Activated CD8-positive, alpha-beta memory T cell treated with anti-CD3 and anti-CD28 coated beads for 24 hours (primary cell): ENCODE data around the gene GLCCI1.

Experiments used
- DNase-seq: peaks from one replicate; pipeline ENCODE4 v3.0.0-alpha.2; 2020

Gene GLCCI1

DNA sequence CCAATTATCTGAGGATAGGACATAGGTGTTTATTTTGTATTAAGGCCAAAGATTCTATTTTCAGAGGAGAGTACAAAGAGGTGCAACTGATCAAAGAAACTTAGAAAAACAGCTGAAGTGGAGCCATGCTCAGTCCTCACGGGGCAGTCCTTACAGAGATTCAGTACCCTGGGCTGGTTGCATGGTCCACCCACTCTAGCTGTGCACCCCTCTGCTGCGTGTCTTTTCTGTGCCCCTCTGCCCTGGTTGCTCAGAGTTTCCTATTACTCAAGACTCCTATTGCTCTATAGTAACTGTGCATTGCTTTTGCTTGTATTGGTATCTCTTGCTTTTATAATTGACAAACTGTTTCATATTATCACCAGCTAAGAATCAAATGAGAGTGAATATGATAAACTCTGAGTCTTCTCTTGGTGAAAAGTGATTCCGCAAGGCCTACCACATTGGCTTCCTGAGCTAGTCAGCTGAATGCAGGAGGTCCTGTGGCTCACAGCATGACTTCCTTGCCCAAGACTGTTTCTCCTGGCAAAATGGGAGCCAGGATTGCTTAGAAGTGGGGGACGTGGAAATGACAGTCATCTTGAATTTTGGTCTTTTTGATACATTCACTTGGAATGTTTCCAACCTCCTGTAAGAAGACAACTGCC is 137.0 kb downstream of the GLCCI1 start:
- no peak for DNase-seq

DNA sequence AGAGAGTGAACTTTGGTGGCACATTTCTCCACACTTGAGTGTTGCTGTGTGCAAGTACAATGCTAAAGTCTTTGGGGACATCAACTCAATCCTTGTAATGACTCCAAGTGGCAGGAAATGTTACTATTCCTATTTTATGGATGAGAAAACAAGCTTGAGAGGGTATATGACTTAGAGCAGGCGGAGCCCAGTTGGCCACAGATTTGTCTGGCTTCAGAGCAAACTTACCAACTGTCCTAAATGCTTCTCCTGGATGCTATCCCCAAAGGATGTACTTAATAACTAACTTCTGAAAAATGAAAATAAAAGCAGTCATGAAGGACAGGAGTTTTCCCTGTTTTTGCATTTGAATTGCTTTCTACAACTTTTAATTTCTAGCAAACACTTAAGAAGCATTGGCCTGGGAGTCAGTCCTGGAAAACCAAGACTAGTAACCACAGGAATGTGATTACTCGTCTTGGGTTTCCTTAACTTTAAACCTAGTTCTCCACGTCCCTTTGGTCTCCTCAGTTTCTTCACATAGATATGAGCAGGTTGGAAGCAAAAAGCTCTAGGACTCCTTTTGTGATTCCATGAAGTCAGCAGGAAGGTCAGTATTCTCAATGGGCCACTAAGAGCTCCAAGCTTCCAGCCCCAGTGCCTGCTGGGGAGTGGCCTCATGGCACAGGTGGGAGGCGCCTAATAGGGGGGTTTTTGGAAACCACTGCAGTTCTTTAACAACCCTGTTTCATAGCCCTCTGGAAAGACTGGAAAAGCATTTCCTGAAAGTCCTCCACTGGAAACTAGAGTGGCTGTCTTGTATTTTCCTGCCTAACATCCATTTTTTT is 140.8 kb downstream of the GLCCI1 start:
- DNase-seq: no peak

DNA sequence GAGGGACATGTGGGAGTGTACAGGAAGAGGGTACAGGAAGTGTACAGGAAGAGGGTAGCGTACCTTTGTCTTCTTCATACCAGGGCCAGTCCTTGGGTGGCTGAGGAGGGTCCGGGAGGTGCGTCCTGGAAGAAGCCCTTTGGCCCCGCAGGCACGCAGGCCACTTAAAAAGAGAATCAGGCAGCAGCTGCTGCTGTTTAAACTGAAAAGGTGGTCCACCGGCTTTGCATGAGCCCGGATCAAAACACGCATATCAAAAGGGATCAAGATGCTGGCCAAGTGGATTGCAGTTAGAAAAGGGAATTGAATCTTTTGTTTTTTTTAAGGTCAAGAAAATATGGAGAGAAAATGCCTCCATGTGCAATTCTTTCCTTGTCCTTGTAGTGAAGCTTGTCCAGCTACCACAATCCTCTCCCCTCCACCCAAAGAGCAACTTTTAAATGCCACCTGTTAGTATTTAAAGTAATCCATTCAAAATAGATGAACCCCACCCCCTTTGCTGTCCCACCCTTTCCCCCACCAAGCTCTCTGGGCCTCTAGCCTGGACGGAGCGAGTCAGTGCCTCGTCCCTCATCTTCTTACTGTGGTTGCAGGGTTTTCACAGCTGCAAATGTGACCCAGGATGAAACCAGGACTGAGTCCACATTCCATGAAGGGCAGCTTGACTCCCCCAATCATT is 142.8 kb downstream of the GLCCI1 start:
- DNase-seq: no peak

DNA sequence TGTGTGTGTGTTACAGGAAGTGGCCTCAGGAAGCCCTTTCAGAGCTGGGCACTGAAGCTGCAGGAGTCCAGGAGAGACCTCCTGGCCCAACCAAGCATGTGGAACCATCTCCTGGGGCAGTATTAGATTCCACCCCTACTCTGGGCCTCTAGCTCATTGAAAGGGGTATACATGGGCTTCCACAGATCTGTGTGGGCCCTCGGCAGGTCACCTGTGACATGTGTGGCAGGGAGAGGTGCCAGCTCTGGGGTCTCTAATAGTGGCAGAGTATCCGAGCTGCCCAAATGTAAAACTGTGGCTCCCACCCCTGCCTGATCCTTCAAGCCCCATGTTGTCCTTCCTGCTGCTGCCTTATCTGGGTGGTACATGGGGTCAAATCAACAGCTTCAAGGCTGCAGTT is 144.1 kb downstream of the GLCCI1 start:
- DNase-seq: no peak

DNA sequence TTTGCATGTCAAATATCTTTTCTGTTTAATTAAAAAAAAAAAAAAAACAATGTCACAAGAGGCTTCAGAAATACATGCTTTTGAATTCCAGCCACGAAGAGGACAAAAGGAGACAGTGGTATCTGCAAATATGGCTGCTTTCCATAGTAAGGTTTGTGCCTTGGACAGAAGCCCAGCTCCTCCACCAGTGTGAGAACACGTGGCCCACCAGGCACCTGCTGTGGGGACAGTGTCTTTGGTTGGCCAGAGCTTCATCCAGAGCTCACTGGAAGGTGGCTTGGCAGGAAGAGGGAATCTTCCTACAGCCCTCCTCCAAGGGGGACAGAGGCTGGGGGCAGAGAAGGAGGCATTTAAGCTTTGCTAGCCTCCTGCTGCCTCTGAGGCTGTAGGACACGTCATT is 144.6 kb downstream of the GLCCI1 start:
- DNase-seq: no peak

DNA sequence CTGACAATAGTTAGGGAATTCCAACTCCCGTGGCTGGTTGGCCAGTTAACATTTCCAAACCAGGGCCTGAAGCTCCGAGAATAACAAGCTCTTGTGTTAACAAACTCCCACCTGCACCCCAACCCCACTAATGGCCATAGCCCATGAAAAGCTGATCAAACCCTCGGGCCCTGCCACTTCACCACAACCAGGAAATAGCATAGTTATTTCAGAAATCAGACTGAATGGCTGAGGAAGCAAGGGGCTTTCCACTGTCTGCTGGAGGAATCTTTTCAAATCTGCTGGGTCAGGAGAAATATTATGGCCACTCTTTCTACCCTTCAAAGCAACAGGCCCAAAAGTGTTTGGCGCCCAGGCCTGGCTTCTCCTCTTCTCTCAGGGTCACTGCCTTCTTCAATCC is 145.6 kb downstream of the GLCCI1 start:
- DNase-seq: no peak

DNA sequence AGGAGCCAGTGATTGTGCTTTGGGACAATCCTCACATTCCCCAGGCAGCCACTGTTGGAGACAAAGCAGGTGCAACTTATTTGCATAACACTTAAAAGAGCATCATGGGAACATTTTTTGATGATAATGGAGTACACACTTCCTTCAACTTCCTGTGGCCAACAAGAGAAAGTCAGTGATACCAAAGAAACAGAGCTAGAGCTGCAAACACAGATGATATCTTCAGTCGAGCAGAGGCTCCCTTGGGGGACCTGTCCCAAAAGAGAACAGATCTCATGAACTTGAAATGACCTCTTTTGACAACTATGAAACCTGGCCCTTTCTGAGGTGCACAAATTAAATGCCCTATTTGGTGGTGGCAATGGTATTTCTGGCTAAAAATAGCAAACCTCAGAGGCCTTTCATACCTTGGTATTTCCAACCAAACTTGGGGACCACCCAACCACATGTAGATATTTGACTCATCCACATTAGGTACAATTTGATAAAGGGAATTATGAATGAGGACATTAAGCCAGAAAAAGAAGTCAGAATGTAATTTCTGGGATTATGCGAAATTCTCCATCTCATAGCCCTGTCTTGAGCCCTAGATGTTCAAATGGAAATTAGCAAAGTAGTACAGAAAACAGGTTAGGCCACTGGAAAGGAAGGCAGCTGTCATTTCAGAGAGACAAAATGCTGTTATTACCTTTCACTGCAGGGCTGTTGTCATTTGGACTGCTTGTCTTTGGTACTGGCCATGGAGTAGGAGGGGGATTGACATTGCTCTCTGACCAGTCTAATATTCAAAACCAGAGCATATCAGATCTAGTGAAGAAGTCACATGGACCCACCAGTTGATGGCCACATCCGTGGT is 147.2 kb downstream of the GLCCI1 start:
- no peak for DNase-seq

DNA sequence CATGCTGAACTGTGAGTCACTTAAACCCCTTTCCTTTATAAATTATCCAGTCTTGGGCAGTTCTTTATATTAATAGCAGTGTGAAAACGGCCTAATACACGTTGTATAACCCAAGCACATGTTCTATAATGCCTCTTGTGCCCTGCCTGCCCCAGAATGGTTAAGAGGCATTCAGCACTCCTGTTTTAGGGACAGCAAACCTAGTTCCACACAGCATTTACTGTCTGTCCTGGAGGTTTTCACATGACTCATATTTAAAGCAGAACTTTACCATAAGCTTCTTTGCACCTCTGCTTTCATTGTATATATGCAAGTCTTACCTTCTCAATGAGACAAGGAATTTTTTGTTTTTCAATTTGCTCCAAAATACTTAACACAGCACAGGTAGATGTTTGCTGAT is 148.6 kb downstream of the GLCCI1 start:
- DNase-seq: no peak

DNA sequence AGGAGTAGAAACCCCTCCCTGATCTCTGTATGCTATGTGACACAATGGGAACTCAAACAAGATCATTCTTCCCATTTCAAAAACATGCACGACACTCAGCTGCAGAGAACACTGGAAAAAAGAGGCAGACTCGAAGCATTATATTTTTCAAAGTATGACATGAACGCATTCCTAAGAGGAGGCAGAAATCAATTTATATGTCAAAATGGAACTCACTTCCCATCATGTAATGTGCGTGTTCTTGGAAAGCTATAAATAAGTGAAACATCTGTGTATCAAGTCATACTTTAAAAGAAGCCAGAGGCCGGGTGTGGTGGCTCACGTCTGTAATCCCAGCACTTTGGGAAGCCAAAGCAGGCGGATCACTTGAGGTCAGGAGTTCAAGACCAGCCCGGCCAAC is 150.7 kb downstream of the GLCCI1 start:
- no peak for DNase-seq

DNA sequence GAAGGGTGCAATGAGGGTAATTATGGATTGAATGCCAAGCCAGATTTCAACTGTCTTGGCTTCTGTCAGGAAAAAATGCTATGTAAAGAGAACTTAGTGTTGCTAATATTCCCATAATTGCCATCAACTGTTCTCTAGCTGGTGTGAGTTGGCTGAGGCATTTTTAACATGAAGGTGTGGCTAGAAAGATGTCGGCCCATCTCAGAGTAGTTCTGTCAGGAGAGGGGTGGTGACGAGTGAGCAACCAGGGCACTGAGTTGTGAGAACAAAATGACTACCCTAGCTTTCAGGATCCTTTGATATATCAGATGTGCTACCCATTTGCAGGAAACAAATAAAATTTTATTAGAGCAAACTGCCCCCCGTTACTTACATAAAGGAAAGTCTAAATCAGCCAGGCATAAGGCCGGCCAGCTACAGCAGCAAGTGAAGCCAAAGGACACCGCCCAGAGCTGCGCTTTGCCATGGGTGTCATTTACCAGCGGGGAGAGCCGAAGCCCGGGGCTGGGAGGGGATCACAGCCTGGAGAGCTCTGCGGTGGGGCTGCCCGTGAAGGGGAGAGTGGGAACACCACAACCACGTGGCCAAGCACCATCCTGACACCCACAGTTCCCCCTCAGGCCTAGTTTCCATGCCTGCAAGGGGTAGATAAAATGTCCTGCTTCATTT is 151.9 kb downstream of the GLCCI1 start:
- DNase-seq: no peak

DNA sequence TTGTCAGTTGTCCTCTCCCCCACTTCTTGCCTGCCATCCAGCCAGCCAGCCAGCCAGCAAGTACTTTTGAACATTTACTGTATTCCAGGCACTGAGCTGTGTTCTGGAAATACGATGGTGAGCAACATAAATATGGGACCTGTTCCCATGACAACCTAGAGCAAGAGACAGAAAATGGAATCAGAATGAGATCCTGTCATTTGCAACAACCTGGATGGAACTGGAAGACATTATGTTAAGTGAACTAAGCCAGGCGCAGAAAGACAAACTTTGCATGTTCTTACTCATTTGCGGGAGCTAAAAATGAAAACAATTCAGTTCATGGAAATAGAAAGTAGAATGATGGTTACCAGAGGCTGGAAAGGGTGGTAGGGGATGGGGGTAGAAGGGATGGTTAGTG is 152.6 kb downstream of the GLCCI1 start:
- DNase-seq: no peak

DNA sequence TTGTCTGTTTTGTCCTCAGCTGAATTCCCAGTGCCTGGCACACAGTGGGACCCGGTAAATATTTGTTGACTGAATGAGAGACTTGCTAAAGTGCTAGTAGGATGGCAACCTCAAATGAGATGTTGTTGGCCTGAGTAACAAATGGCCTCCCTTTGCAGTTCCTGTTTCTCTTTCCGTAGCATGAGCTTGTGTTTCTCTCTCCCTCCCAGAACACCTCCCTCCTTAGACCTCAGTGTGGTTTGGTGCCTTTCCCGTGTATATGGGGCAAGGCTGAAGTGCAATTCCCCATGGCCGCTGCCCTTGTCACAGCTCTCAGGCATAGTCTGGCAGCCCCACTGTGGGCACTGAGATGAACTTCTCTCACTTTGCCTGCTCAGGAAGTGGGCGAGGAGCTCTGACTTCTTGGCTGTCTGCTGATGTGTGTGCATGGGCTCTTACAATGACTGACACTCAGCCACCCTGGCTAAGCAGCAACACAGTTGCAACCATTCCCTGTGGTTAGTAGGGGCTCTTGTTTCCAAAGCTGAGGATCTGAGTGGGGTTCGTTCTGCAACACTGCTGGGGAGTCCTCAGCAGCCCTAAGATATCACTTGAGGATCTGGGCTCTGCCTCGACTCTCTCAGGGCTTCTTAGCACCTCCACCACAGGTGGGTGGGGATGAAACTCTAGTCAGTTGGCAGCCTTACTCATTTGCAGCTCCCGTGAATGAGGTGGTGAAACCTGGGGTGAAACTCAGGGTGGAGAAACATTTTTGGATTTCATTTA is 157.3 kb downstream of the GLCCI1 start:
- peak; percentile 88 for DNase-seq

DNA sequence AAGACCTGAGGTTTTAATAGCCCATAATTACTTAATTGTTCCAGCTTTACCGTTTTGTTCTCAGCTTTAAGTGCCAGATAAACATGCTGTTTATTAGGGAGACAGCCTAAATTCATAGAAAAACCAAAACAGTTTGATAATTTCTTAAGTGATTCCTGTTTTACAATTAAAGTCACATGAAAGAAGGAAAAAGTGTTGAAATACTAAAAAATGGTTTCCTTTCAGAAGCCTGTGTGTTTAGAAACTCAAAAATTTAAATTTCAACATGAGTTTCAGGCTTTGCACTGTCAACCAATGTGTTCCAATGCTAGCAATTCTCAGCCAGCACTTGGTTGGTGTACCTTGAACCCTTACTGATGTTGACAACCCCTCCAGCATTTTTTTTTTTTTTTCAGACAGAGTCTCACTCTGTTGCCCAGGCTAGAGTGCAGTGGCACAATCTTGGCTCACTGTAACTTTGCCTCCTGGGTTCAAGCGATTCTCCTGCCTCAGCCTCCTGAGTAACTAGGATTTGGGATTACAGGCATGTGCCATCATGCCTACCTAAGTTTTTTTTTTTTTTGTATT is 158.1 kb downstream of the GLCCI1 start:
- DNase-seq: no peak

DNA sequence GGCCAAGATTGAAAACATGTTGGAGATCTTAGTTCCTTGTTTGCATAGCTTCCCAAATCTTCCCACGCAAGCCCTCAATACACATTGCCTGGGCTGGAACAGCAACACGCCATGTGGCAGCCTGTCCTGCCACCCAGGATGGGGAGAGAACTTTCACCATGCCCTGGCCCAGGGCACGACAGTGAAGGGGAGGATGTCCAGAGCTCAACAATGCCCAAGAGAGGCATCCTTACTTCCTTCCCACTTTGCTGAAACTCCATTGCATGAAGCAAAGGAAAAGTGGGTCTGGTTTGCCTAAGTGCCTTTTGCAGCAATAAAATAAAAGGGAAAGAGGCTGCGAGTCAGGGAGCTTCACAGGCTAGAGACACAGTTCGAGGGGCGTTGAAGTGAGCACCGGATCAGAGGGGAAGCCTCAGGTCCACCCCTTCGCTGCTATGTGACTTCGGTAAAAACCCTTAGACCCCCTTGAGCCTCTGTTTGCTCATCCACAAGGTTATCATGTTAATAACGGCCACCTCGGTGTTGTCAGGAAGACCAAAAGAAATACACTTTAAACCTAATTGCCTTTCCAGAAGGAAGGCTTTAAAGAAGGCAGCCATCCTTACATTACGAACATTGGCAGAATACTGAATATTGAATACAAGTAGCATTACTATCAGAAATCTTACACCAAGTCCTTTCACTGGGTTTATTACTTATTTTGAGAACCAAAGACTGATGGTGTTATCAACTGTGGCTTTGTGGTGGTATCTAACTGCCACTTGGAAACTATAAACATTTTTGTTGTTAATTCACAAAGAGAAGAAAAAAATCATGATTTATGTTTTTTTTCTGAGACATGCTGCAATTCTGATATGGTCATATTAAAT is 160.1 kb downstream of the GLCCI1 start:
- DNase-seq: no peak

DNA sequence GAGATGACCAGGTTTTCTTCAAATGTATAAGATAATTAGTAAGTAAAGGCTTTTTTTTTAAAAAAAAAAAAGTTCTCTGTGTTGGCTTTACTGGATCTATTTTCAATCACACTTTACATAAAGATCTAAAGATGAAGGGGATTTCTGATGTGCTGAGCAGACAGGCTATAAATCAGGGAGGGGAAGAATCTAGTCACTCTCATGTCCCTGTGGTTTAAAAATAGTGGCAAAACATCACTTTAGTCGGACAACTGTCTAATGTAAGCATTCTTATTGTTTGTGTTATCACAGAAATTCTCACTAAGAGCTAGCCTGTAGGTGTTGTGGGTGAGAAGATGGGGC is 160.7 kb downstream of the GLCCI1 start:
- no peak for DNase-seq

DNA sequence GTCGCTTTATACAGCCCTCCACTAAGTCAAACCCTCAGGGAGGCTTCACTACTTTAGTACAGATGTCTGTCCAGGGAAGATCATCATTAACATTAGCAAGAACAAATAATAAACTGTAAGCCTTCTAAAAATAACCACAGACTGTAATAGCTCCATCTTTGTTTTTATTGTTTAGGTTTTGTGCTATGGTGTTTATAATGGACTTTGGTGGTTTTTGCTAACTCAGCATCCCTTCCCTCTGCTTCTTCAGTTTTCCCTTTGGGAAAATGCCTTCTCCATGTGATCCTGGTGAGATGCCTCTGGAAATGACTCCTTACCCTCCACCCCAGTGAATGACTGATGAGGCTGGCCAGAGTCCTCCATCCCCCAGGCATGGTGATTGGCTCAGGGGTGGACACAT is 162.1 kb downstream of the GLCCI1 start:
- no peak for DNase-seq

DNA sequence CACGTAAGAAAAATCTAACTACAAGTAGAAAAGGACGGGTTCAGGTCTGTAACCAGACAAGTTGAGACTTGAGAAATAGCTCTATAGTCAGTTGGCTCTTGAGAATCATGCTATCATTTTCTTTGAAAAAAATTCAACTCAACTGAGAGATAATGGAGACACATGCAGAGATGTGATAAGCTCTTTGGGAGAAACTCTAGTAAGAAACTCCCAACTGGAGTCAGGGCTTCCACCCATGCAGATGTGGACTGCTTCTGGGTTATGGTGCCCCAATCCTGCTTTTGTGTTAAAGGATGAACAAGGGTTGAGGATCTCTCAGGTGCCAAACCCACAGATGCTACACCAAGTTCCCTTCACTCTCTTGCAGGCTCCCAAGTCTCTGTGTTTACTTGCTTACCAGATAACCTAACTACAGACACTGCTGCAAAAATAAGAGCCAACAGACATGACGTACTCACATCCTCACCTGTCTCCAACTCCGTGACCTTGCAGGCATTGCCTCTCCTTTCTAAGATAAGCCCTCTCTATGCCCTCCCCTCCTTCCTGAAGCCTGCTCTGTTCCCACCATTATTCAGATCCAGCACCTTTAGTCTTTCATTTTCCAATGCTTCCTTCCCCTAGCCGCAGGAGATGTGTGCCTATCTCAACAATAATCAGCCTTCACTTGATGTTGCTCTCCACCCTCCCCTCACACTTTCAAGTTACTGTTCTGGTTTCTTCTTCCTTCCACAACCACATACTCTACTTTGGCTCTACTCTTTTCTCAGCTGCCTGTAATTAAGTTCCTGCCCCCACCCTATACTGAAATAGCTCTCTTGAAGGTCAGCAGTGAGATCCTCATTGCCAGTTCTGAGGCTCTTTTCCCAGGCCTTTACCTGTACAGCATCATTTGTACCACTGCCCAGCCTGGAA is 163.4 kb downstream of the GLCCI1 start:
- no peak for DNase-seq

DNA sequence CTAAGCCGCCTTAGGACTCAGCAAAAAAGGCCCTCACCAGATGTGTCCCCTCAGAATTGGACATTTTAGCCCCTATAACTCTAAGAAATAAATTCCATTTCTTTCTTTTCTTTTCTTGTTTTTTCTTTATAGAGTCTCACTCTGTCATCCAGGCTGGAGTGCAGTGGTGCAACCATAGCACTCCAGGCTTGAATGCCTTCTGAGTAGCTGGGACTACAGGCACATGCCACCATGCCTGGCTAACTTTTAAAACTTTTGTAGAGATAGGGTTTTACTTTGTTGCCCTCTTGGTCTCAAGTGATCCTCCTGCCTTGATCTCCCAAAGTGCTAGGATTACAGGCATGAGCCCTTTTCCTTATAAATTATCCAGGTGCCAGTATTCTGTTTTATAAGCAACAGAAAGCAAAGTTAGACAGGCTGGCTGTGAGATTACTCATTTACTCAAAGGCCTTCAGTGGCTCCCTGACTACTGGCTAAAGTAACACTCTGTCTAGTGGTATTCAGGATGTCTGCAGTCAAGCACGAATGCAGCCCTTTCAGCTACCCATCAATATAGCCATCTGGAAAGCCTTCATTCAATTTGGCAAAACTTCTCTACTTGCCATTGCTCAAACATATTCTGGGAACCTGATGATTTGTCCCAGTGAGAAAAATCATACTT is 164.7 kb downstream of the GLCCI1 start:
- no peak for DNase-seq
